ENCODE measurements around the gene KLF7.

GRCh38 chr2:207110715-207111114 is 55.0 kb downstream of the KLF7 start:
- TF ChIP-seq TAF1 (IDR thresholded peaks at IDR 0.05; ENCODE audit: low read depth, low read length), result no peak
- TF ChIP-seq POLR2A (IDR thresholded peaks at IDR 0.05; ENCODE audit: low read depth, low read length), result no peak
- no peak for TF ChIP-seq POLR2AphosphoS5 (IDR thresholded peaks at IDR 0.05; ENCODE audit: low read depth, low read length)

Data from GM12891 (cell line).